Upper lobe of left lung (tissue), 6 donors: ENCODE measurements around the gene LSM12. TPM values are rescaled to one million over a fixed set of nuclear protein-coding genes. Genes with fewer than 3 reads are reported as not detected.

Experiments
- ATAC-seq, 2 donors: fragments of 200-7000 bp; cut with Tn5 transposase; one replicate each; pipeline ENCODE4 v1.9.1; 2022; ENCODE audit warnings: mild to moderate bottlenecking in 2 of 2, moderate library complexity in 2 of 2; ENCODE audit not compliant: low FRiP score in 2 of 2
- DNase-seq, 2 donors: peaks; one replicate each; pipeline ENCODE4 v3.0.0-alpha.2; 2019 to 2020
- H3K27ac ChIP-seq, 4 donors: fragments of 200-600 bp; sonication (generic); one replicate each; pipeline ENCODE4 v1.5.1; 2016 to 2019
- H3K27me3 ChIP-seq, 4 donors: fragments of 200-600 bp; sonication (generic); one replicate each; pipeline ENCODE4 v1.5.1; 2017 to 2019
- H3K36me3 ChIP-seq, 4 donors: fragments of 200-600 bp; sonication (generic); one replicate each; pipeline ENCODE4 v1.5.1; 2016 to 2019
- H3K4me1 ChIP-seq, 4 donors: fragments of 200-600 bp; sonication (generic); one replicate each; pipeline ENCODE4 v1.5.1; 2018 to 2019
- H3K4me3 ChIP-seq, 4 donors: fragments of 200-600 bp; sonication (generic); one replicate each; pipeline ENCODE4 v1.5.1; 2017 to 2019; ENCODE audit warnings: mild to moderate bottlenecking in 2 of 4, moderate library complexity in 1 of 4
- H3K9me3 ChIP-seq, 4 donors: fragments of 200-600 bp; sonication (generic); one replicate each; pipeline ENCODE4 v1.5.1; 2018 to 2019
- CTCF ChIP-seq, 6 experiments: fragments of 450-650 bp in 4 of 6; fragments of 200-600 bp in 2 of 6; sonication (generic) in 2 of 6; IDR thresholded peaks; one replicate each; pipeline ENCODE4 v1.5.1; 2016 to 2019; ENCODE audit warnings: antibody characterized with exemption in 6 of 6
- EP300 ChIP-seq, 4 donors: sonication (generic); formaldehyde crosslinking; IDR thresholded peaks; one replicate each; pipeline ENCODE4 v1.5.1; 2017; ENCODE audit warnings: antibody characterized with exemption in 4 of 4, control low read depth in 2 of 4
- POLR2A ChIP-seq, 4 donors: fragments of 450-650 bp; IDR thresholded peaks; one replicate each; pipeline ENCODE4 v1.5.1; 2016 to 2017; ENCODE audit warnings: antibody characterized with exemption in 4 of 4, mild to moderate bottlenecking in 2 of 4
- POLR2AphosphoS5 ChIP-seq, 2 donors: sonication (generic); formaldehyde crosslinking; IDR thresholded peaks; one replicate each; pipeline ENCODE4 v1.5.1; 2017; ENCODE audit warnings: antibody characterized with exemption in 2 of 2
- WGBS, 2 donors: methylation state at CpG; one replicate each; pipeline ENCODE4 v1.1.5; 2017 to 2018; 5-methylcytosine and 5-hydroxymethylcytosine counted together
- total RNA-seq, 6 donors: library from RNA; depleted of rRNA in 4 of 6; stranded (reverse); fragments of >200 nt in 4 of 6; gene quantifications; one replicate each; pipeline versions ENCODE4 v1.1.0 to v1.2.1, GENCODE V29; 2016 to 2021
- donor health status: DM: no; HTN: no; CAD: no; lungs with moderate emphysema.
- donor health status: DM: no; HTN: yes; CAD: no; lungs with severe emphysema.

The LSM12 gene
- total RNA-seq, 6 donors from 2014 or later, result 14.8 to 38.3 (median 33.6) TPM

GRCh38 chr17:44067545-44067940, 1.1 kb upstream of the LSM12 start:
- DNase-seq (no peak), ATAC-seq (no peak)
- peaks cover 1 to 16% (median 7%) of the 10 kb centered on the region in 4 donors for H3K36me3 ChIP-seq
- H3K4me1 ChIP-seq, result peaks cover 30 to 48% (median 38%) of the 10 kb centered on the region in 4 donors
- WGBS, 2 donors, result 86% methylated on average over 9 of the region's 9 CpGs
- no peak for TF ChIP-seq POLR2A (IDR thresholded peaks at IDR 0.05)
- no peak for TF ChIP-seq POLR2AphosphoS5 (IDR thresholded peaks at IDR 0.05)
- TF ChIP-seq EP300 (IDR thresholded peaks at IDR 0.05), result no peak
- TF ChIP-seq CTCF (IDR thresholded peaks at IDR 0.05), result no peak
- H3K27me3 ChIP-seq, result no peaks in the 10 kb centered on the region
- H3K4me3 ChIP-seq, result no peak overlapping the region
- peak overlapping the region; percentile 94 to 99 (median 96) for H3K27ac ChIP-seq
- H3K9me3 ChIP-seq, result no peaks in the 10 kb centered on the region

- H3K27ac ChIP-seq, result peak overlapping the region; percentile 94 to 99 (median 96)
- H3K4me1 ChIP-seq, result peaks cover 19 to 33% (median 26%) of the 10 kb centered on the region in 4 donors
- no peaks in the 10 kb centered on the region for H3K27me3 ChIP-seq
- no peak for TF ChIP-seq POLR2A (IDR thresholded peaks at IDR 0.05)
- no peak for TF ChIP-seq POLR2AphosphoS5 (IDR thresholded peaks at IDR 0.05)
- no peak for TF ChIP-seq EP300 (IDR thresholded peaks at IDR 0.05)
- TF ChIP-seq CTCF (IDR thresholded peaks at IDR 0.05), result no peak
- ATAC-seq, result no peak
- 1 to 3% methylated on average over 9 of the region's 9 CpGs for WGBS, 2 donors
- H3K9me3 ChIP-seq, result no peaks in the 10 kb centered on the region
- peak overlapping the region; percentile 55 to 91 (median 81) for H3K4me3 ChIP-seq
- no peak for DNase-seq
- H3K36me3 ChIP-seq, result peaks cover 4 to 34% (median 16%) of the 10 kb centered on the region in 4 donors
These were observed 735 bp downstream of the LSM12 start for GRCh38 chr17:44065668-44066203.

GRCh38 chr17:44063704-44064639, 2.5 kb downstream of the LSM12 start:
- Histone ChIP-seq H3K4me3 (no peak overlapping the region), H3K27ac (no peak overlapping the region), H3K36me3 (peaks cover 6 to 49% (median 20%) of the 10 kb centered on the region in 4 donors), H3K27me3 (no peaks in the 10 kb centered on the region), H3K9me3 (no peaks in the 10 kb centered on the region), H3K4me1 (peaks cover 15 to 25% (median 20%) of the 10 kb centered on the region in 4 donors)
- TF ChIP-seq CTCF (IDR thresholded peaks at IDR 0.05) (no peak), POLR2A (IDR thresholded peaks at IDR 0.05) (no peak), POLR2AphosphoS5 (IDR thresholded peaks at IDR 0.05) (no peak), EP300 (IDR thresholded peaks at IDR 0.05) (no peak)
- ATAC-seq (no peak), DNase-seq (no peak)
- 73 to 82% methylated on average over 10 of the region's 10 CpGs for WGBS, 2 donors

GRCh38 chr17:44062871-44063270, 3.6 kb downstream of the LSM12 start:
- H3K27me3 ChIP-seq, result no peaks in the 10 kb centered on the region
- H3K36me3 ChIP-seq, result peaks cover 6 to 60% (median 26%) of the 10 kb centered on the region in 4 donors
- WGBS, 2 donors, result 91 to 96% methylated on average over 15 of the region's 15 CpGs
- no peak overlapping the region for H3K4me3 ChIP-seq
- TF ChIP-seq CTCF (IDR thresholded peaks at IDR 0.05) (no peak), POLR2AphosphoS5 (IDR thresholded peaks at IDR 0.05) (no peak), EP300 (IDR thresholded peaks at IDR 0.05) (no peak), POLR2A (IDR thresholded peaks at IDR 0.05) (no peak)
- H3K27ac ChIP-seq, result no peak overlapping the region
- DNase-seq (no peak), ATAC-seq (no peak)
- H3K4me1 ChIP-seq, result peaks cover 15 to 25% (median 20%) of the 10 kb centered on the region in 4 donors
- H3K9me3 ChIP-seq, result no peaks in the 10 kb centered on the region
